Measurements from ENCODE around the gene L3MBTL2.
"Not testable (repeated sequence)": the region's sequence is repeated elsewhere in the genome, so short reads cannot be mapped to it uniquely, and the experiment has no call there.

Gene L3MBTL2

DNA sequence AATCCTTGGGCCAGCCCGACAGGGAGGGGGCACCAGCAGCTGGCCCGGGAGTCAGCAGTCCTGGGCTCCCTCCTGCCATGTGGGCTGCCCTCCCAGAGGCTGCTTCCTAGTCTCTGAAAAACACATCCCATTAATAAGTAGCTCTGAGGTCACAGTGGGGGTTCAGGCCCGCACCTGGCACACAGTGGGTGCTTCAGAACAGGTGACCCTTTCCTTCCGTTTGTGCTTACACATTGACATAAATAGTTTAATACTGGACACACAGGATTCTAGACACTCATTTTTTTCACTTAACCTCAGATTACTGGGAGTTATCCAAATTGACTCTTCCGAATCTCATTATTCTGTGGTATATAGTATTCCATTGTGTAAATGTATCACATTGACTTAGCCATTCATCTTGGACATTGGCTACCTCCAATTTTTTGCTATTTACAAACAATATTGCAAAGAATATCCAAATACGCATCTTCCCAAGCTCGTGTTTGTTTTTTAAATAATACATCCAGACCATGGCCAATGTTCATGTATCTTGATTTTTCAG is 36.1 kb downstream of the L3MBTL2 start:
- no peak for DNase-seq (ENCODE audit: low spot score)

DNA sequence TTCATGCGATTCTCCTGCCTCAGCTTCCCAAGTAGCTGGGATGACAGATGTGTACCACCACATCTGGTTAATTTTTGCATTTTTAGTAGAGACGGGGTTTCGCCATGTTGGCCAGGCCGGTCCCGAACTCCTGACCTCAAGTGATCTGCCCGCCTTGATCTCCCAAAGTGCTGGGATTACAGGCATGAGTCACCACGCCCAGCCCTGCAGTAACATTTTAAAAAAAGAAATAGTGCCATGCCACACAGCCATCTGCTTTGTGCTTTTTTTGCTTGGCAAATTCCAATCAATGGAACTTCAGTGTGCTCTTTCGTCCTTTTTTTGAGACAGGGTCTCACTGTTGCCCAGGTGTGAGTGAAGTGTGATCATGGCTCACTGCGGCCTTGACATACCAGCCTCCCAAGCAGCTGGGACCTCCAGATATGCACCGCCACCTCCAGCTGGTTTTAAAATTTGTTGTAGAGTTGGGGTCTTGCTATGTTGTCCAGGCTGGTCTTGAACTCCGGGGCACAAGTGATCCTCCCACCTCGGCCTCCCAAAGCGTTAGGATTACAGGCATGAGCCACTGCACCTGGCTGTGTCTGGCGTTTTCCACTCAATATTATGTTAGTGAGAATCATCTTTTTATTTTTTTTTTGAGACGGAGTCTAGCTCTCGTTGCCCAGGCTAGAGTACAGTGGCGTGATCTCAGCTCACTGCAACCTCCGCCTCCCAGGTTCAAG is 37.4 kb downstream of the L3MBTL2 start:
- no peak for DNase-seq (ENCODE audit: low spot score)

DNA sequence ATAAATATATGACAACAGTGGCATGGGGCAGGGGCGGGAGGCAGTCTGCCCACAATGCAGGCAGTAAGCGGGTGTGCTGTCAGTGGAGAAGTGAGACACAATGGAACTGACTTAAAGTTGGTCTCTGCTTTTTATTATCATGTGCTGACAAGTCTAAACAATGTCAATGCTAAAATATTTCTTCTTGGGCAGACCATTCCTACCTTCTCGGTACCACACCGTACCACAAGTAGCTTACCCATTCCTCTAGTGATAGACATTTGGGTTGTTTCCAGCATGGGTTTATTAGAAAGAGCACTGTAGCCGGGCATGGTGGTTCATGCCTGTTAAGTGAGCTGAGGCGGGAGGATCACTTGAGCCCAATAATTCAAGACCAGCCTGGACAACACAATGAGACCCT is 38.2 kb downstream of the L3MBTL2 start:
- DNase-seq (ENCODE audit: low spot score): no peak

DNA sequence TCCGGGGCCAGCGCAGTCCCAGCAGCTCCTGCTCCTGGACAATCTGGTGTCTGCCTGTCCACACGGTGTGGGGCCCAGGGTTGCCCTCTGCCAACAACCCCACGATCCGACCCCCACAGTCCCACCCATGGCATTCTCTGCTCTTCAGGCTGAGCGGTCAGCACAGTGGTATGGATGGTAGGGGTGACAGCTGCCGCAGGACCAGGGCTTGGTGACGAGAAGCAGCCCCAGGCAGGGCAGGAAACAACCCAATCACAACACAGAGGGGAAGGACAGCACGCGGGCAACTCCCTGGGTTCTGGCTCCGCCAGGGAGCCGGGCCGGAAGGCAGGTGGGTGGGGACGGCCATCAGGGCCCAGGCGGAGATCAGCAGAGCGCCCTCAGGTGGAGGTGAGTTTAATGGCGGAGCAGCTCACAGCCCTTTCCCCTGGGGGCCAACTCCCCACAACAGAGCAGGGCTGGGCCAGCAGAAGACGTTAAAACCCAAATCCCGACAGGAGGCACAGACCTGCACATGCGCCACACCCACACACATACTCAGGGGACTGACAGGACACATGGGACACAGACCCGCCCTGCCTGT is 40.9 kb downstream of the L3MBTL2 start:
- no peak for DNase-seq (ENCODE audit: low spot score)

DNA sequence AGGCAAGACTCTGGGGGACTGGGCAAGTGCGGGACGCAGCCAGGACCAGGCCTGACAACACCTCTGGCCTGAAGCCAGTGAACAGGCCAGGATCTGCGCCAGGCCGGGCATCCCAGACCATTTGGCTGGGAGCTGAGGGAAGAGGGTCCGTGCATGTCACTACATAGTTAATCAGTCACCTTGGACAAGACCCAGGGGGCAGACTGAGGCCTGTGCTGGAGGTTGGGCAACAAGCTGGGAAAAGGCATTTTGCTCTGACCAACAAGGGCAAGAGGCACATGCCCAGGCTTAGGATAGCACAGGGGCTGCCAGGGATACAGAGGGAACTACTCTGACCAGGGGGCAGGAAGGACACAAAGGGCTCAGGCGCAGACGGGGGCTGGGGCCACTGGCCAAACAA is 42.6 kb downstream of the L3MBTL2 start:
- no peak for DNase-seq (ENCODE audit: low spot score)

DNA sequence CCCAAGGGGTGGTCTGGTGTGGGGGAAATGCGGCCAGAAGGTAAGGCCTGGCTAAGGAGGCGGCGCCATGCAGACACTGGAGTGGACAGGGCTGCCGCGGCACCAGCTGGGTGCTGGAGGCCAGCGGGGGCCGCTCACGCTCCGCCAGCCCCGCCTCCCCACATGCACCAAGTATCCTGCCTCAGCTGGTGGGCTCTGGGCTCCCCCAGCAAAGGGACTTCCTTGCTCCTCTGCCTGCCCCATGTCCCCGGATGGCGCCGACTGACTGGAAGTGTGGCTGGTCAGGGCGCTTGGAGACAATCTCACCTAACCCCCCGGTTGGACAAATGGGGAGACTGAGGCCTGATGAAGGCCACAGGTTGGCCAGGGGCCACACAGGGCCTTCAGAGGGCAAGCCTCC is 43.2 kb downstream of the L3MBTL2 start:
- DNase-seq (ENCODE audit: low spot score): no peak

DNA sequence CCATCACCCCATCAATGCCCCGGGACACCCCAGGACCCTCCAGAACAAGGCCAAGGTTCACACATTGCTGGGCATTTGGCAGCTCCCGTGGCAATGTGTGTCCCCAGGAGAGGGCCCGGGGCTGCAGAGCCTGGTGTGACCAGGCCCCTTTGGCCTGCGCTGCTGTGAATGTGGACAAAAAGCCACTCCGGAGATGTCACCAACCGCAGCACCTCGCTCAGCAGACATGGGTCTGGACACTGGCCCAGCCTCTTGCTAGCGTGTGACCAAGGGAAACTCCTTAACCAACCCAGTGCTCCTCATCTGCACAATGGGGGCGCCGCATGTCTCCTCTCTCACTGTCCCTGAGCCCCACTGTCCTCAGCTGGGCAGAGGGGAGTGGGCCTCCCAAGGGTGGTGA is 43.6 kb downstream of the L3MBTL2 start:
- no peak for DNase-seq (ENCODE audit: low spot score)

DNA sequence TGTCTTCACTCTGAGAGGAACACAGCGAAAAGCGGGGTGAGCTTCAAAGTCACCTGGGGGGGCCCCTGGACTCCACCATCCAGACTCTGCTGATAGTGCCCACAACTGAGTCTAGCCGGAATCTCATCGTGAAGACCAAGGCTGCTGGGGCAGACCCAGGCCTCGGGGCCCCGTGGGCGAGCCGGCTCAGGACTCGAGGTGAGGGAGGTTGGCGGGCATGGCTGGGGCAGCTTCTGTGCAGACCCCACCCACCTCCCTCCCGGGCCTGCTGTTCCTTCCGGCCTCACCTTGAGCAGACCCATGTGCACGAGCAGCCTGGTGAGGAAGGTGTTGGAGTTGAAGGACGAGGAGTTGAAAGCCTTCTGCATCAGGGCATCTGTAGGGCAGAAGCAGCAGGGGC is 44.3 kb downstream of the L3MBTL2 start:
- no peak for DNase-seq (ENCODE audit: low spot score)

DNA sequence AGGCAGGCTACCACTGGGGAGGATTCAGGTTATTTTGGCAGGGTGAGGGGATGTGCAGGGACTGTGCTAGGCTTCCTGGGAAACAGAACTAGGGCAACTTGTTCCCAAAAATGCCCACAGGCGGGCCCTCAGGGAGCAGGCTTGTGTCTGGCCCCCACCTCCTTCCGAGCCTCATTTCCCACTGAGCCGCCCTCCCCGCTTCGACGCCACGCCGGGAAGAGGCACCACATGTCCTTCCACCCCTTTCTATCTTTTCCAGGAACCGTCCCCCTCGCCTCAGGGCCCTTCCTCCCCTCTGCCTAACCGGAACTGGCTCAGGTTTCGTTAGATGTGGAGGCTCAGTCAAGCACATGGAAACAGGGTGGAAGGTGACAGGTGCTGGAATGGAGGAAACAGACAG is 45.0 kb downstream of the L3MBTL2 start:
- DNase-seq (ENCODE audit: low spot score): no peak

DNA sequence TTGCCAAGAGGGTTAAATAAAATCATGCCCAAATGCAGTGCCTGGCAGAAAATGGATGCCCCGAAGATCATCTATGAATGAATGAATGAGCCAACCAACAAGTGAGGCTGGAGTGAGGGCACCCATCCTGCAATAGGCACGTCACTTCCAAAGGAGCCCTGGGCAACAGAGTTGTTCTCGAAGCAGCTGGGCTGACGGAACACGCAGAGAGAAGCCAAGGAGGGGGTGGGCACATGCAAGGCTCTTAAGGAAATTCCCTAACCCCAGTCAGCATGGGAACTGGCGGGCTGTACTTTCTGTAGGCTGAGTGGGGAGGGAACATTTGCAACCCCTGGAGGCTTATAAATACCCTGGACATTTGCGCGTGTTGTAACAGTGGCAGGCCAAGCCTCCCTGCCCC is 47.3 kb downstream of the L3MBTL2 start:
- no peak for DNase-seq (ENCODE audit: low spot score)

DNA sequence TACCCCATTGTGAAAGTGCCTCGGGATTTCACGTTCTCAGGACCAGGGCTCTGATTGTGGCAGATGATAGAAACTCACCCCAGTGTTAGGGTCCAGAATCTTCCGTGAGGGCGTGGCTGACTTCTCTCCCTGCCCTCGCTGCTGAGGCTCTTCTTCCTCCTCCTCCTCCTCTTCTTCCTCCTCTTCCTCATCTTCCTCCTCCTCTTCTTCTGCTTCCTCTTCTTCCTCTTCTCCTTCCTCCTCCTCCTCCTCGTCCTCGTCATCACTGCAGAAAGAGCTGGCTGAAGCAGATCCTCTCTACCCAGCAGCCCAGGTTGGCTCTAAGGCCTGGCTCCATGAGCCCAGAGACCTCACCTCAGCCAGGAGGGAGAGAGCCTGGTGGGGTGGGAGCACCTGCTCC is 49.1 kb downstream of the L3MBTL2 start:
- no peak for DNase-seq (ENCODE audit: low spot score)

DNA sequence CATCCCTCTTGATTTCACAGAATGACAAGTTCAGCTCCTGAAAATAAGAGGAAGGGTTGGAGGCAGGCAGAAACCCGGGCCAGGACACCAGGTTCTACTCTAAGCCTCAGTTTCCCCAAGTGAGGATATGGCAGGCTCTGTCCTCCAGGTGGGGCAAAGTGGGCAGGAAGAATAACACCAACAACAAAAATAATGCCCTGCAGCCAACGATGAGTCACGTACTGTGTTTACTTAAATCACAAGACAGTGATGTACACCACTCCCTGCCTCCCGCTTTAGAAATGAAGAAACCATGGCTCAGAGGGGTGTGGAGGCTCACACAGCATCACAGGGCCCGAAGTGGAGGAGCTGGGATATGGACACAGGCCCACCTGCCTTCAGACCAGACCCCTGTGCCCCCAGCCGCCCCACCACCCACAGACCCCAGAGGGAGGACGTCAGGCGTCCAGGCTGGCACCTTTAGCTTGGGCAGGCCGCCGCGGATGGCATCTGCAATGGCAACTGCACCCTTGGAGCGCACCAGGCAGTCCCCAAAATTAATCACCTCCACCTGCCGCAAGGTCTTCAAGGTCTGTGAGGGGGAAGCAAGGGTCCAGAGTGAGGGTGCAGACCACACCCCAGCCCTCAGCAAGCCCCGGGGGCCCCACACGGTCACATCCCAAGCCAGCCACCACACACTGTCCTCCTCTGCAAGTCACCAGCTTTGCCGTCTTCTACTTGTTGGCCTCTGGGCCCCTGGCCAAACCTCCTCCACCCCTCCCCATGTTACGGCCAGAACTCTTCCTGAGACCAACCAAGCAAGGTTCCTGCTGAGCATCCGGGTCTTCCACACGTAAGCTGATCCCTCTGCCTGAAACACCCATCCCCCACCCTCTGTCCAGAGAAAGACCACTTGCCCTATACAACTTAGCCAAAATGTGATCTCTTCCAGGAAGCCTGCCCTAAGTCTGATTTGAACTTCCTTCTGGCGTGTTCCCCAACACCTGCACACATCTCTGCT is 51.4 kb downstream of the L3MBTL2 start:
- peak; percentile 68 for DNase-seq (ENCODE audit: low spot score)

DNA sequence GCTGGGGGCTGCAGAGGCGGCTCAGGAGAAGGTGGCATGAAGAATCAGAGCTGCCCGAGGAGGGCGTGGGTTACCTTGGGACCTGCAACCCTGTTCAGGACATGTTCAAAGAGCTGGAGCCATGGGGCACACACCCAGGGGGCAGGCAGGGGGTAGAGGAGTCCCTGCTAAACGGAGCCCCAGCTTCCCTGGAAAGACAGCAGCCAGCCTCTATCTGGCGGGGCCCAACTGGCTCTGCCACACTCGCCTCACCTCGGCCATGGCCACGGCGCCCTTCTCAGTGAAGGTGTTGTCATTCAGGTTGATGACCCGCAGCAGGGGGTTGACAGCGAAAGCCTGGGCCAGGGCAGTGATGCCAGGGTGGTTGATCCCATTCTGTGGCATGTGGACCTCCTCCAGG is 52.6 kb downstream of the L3MBTL2 start:
- DNase-seq (ENCODE audit: low spot score): no peak

DNA sequence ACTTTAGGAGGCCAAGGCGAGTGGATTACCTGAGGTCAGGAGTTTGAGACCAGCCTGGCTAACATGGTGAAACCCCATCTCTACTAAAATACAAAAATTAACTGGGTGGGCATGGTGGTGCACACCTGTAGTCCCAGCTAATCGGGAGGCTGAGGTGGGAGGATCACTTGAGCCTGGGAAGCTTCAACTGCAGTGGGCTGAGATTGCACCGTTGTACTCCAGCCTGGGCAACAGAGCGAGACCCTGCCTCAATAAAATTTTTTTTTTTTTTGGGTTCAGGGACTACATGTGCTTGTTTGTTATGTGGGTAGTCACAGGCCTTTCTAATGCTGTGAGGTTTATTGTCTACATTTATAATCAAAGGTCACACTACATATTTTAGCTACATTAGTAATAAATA is 54.6 kb downstream of the L3MBTL2 start:
- not testable (repeated sequence) for DNase-seq (ENCODE audit: low spot score)

DNA sequence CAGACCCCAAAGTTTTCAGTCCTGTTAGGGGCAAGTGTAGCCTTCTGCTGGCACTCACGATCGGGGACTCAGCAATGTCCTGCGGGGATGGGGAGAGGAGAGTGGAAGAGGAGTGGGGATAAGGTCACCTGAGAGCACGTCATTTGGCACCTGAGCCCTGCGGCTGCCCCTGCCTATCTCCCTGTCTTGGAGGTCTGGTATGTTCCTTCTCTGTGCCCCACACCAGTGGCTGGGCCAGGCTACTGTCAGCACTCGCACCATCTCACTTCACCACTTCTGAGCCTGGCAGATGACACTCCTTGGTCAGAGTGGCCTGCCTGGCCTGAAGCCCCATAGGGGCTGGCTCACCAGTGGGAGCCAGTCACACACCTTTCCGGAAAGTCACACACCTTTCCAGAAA is 55.8 kb downstream of the L3MBTL2 start:
- no peak for DNase-seq (ENCODE audit: low spot score)

DNA sequence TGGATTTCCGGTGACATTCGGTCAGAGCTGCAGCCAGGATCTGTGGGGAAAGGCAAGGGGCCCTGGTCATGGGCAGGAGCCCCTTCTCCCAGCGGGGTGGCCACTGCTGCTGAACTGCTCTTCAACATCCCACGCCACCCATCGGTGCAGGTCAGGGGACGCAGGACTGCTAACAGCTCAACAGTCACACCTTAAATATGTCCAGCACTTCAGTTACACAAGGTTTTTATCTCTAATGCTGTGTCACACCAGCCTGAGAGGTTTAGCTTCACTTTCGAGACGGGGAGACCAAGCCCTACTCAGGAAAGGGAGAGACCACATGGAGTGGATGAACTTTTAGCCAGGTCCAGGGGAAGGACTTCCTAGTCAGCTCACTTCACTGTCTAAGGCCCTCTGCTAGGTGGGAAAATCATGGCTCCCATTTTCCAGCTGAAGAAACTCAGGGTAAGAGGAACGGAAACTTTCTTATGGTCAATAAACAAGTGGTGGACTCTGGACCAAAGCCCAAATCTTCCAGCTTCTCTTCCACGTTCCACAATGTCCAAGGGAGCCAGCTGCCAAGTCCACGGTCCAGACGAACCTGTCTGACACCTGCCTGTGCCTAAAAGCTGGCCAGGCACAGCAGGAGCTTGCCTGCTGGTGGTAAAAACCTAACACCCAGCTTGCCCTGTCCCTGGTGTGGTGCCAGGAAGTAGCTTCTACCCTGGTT is 56.6 kb downstream of the L3MBTL2 start:
- DNase-seq (ENCODE audit: low spot score): no peak

DNA sequence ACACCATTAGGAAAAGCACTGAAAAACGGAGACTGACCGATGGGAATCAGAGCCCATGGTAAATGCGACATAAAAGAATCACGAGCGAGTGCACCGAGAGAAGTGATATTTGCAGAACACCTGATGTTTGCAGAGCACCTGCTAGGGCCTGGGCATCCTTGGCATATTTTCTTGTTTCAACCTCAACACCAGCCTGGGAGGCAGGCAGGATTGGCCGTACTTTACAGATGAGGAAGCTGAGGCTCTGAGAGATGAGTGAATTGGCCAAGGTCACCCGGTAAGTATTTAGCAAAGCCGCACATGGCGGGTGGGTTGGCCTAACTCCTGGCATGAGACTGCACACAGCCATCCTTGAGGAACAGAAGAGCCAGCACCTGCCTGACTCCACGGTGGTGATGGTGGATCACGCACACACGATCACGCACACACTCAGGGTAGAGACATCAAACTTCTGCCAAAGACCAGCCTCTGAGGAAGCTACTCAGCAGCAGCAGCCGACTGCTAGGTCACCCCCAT is 57.2 kb downstream of the L3MBTL2 start:
- no peak for DNase-seq (ENCODE audit: low spot score)

DNA sequence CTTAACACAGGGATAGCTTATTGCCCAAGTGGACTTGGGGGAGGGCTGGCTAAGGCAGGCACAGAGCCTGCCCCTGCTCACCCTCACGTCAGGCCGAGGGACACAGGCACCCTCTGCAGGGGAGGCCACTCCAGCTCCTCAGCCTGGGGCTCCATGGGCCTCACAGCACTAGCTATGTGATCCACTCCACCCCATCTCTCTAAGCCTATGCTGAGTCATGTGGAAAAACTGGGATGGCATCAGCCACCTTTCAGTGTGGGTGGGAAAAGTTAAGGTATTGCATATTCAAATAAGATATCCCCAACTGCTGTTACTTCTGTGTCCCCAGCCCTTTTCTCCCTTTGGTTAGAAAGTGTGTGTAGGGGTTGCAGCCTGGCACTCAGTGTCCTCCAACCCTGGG is 58.6 kb downstream of the L3MBTL2 start:
- DNase-seq (ENCODE audit: low spot score): no peak

DNA sequence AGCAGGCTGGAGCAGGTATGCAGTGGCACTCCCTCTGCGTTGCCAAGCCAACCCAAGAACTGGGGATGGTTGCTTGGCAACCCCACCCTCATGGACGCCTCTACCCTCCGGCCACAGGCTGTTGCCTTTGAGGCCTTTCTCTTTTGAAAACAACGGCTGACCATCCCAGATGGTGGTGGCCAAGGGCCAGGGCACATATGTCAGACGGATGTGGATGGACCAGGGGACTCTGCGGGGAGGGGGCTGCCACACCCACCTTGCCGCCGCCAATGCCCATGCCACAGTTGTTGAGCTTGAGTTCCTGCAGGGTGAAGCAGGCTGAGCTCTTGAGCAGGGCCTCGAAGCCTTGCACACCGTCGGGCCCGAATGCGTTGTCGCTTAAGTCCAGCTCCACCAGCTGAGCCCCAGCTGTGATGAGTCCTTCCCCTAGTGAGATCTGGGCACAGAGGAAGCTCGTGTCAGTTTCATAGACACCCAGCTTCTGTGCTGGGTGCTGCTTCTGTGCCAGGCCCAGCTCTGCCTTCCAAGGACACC is 59.4 kb downstream of the L3MBTL2 start:
- no peak for DNase-seq (ENCODE audit: low spot score)

DNA sequence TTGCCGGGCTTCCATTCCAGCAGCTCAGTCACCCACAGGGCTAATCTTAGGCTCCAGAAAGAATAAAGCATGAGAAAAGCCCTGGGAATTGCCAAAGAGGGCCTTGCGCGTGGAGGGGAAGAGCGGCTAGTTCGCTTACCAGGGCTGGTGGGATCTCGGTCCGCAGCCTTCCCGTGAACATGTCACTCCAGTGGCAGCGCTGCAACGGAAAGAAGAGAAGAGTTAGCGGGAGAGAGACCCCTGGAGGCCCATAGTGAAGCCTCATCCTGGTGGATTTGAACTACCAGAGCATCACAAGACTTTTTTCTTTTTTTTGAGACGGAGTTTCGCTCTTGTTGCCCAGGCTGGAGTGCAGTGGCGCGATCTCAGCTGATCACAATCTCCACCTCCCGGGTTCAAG is 62.8 kb downstream of the L3MBTL2 start:
- no peak for DNase-seq (ENCODE audit: low spot score)

DNA sequence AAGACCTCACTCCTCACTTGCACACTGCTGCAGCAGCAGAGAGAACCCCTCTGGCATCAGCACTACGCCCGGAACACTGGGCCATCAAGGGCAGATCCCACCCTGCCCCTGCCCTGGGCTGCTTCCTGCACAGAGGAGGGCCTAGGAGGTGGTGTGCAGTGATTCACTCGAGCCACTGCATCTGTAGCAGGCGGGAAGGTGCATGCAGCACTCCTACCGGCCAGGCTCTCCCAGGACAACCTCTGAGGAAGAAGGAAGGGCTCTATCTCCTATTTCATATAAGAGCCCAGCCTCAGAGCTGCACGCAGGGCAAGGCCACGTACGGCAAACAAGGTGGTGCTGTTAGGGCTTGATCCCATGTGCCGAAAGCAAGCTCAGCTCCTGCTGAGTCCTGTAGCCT is 66.7 kb downstream of the L3MBTL2 start:
- DNase-seq (ENCODE audit: low spot score): no peak

DNA sequence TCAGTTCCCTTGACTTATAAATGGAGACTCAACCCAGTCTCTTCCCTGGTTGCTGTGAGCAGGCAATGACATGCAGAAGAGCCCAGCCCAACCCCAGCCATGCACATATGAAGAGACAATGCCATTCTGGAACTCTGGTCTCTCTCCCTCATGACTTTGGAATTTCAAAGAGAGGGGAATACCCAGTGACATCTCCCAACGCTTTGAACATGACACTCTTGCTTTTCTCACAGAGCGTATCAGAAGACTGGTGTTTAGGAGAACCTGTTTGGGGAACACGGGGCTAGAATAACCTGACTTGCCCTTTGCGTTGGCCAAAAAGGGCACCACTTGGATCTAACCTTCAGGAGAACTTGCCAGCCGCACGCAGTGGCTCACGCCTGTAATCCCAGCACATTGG is 68.0 kb downstream of the L3MBTL2 start:
- DNase-seq (ENCODE audit: low spot score): no peak

Data from hepatic stellate cell (primary cell).